H9 (cell line): ENCODE data around the gene TRIM68. TPM values are rescaled to one million over a fixed set of nuclear protein-coding genes. Genes with fewer than 3 reads are reported as not detected.

Source experiments
- DNase-seq: peaks from one replicate; pipeline ENCODE4 v3.0.0-alpha.2; 2017
- H2AFZ ChIP-seq: one replicate; pipeline ENCODE4 v1.6.1; 2013; ENCODE audit warnings: mild to moderate bottlenecking, low read length, control low read depth, moderate library complexity
- H2AK5ac ChIP-seq: 2 replicates; pipeline ENCODE4 v1.6.1; 2013; ENCODE audit warnings: low read length, control low read depth, mixed read lengths; ENCODE audit not compliant: insufficient read length
- H2BK120ac ChIP-seq: one replicate; pipeline ENCODE4 v1.6.1; 2013; ENCODE audit warnings: low read depth, mild to moderate bottlenecking, low read length, control low read depth, inconsistent platforms; ENCODE audit not compliant: poor library complexity, severe bottlenecking
- H2BK12ac ChIP-seq: 2 replicates; pipeline ENCODE4 v1.6.1; 2013; ENCODE audit warnings: low read length, control low read depth, mixed read lengths, low read depth; ENCODE audit not compliant: insufficient read length
- H2BK15ac ChIP-seq: 2 replicates; pipeline ENCODE4 v1.6.1; 2013; ENCODE audit warnings: low read depth, low read length, control low read depth
- H2BK20ac ChIP-seq: one replicate; pipeline ENCODE4 v1.6.1; 2013; ENCODE audit warnings: low read depth, mild to moderate bottlenecking, low read length, control low read depth, inconsistent platforms; ENCODE audit not compliant: poor library complexity, severe bottlenecking
- H2BK5ac ChIP-seq: 2 replicates; pipeline ENCODE4 v1.6.1; 2013; ENCODE audit warnings: low read length, control low read depth, mixed read lengths; ENCODE audit not compliant: insufficient read length
- H3K14ac ChIP-seq: 2 replicates; pipeline ENCODE4 v1.6.1; 2013; ENCODE audit warnings: low read length, control low read depth; ENCODE audit not compliant: insufficient read depth
- H3K18ac ChIP-seq: 2 replicates; pipeline ENCODE4 v1.6.1; 2013; ENCODE audit warnings: low read depth, mild to moderate bottlenecking, mixed read lengths, low read length, control low read depth; ENCODE audit not compliant: insufficient read length
- H3K23ac ChIP-seq: 2 replicates; pipeline ENCODE4 v1.6.1; 2013; ENCODE audit warnings: low read length, control low read depth, mixed read lengths, low read depth; ENCODE audit not compliant: insufficient read length
- H3K23me2 ChIP-seq: 2 replicates; pipeline ENCODE4 v1.6.1; 2013; ENCODE audit warnings: low read depth, mild to moderate bottlenecking, mixed read lengths, low read length, control low read depth; ENCODE audit not compliant: insufficient read length, poor library complexity, severe bottlenecking
- H3K27ac ChIP-seq: 2 replicates; pipeline ENCODE4 v1.5.1; 2013; ENCODE audit warnings: low read length, control low read depth, mixed read lengths, low read depth; ENCODE audit not compliant: insufficient read length
- H3K27me3 ChIP-seq: 2 replicates; pipeline ENCODE4 v1.6.1; 2013; ENCODE audit warnings: low read length, control low read depth, inconsistent platforms; ENCODE audit not compliant: insufficient read depth
- H3K4ac ChIP-seq: 2 replicates; pipeline ENCODE4 v1.6.1; 2013; ENCODE audit warnings: low read depth, mild to moderate bottlenecking, control low read depth, inconsistent platforms, low read length, moderate library complexity
- H3K4me1 ChIP-seq: 2 replicates; pipeline ENCODE4 v1.6.1; 2013; ENCODE audit warnings: low read length, control low read depth, inconsistent platforms; ENCODE audit not compliant: insufficient read depth
- H3K4me2 ChIP-seq: 2 replicates; pipeline ENCODE4 v1.6.1; 2013; ENCODE audit warnings: low read length, control low read depth, mixed read lengths; ENCODE audit not compliant: insufficient read length, insufficient read depth
- H3K56ac ChIP-seq: 2 replicates; pipeline ENCODE4 v1.6.1; 2013; ENCODE audit warnings: low read depth, mild to moderate bottlenecking, mixed read lengths, low read length, control low read depth; ENCODE audit not compliant: insufficient read length
- H3K79me1 ChIP-seq: 2 replicates; pipeline ENCODE4 v1.6.1; 2013; ENCODE audit warnings: low read depth, mild to moderate bottlenecking, moderate library complexity, low read length, control low read depth, inconsistent platforms; ENCODE audit not compliant: insufficient read depth, poor library complexity, severe bottlenecking
- H3K79me2 ChIP-seq: 2 replicates; pipeline ENCODE4 v1.6.1; 2013; ENCODE audit warnings: low read length, control low read depth, inconsistent platforms; ENCODE audit not compliant: insufficient read depth
- H3K9ac ChIP-seq: 2 replicates; pipeline ENCODE4 v1.6.1; 2013; ENCODE audit warnings: low read length, control low read depth, mixed read lengths; ENCODE audit not compliant: insufficient read length; ENCODE audit errors: extremely low read depth
- H3K9me3 ChIP-seq: one replicate; pipeline ENCODE4 v1.6.1; 2013; ENCODE audit warnings: low read depth, low read length, inconsistent platforms; ENCODE audit not compliant: control insufficient read depth
- H3T11ph ChIP-seq: one replicate; pipeline ENCODE4 v1.6.1; 2013; ENCODE audit warnings: mild to moderate bottlenecking, low read length, control low read depth, inconsistent platforms
- H4K20me1 ChIP-seq: one replicate; pipeline ENCODE4 v1.6.1; 2013; ENCODE audit not compliant: control insufficient read depth, insufficient read length, insufficient read depth
- H4K5ac ChIP-seq: 2 replicates; pipeline ENCODE4 v1.6.1; 2013; ENCODE audit warnings: low read depth, mild to moderate bottlenecking, mixed read lengths, low read length, control low read depth; ENCODE audit not compliant: insufficient read length
- H4K8ac ChIP-seq: replicated peaks from 2 replicates; pipeline ENCODE4 v1.6.1; 2013; ENCODE audit warnings: low read length, control low read depth, mixed read lengths, low read depth; ENCODE audit not compliant: insufficient read length
- H4K91ac ChIP-seq: 2 replicates; pipeline ENCODE4 v1.6.1; 2013; ENCODE audit warnings: low read depth, mild to moderate bottlenecking, moderate library complexity, mixed read lengths, low read length, control low read depth; ENCODE audit not compliant: insufficient read length
- H3K27ac Mint-ChIP-seq, 3 experiments: 2 replicates in 2 of 3; 3 replicates in 1 of 3; pipeline ENCODE4 v1.8.0; 2020 to 2021; ENCODE audit warnings: mixed read lengths in 3 of 3, mild to moderate bottlenecking in 1 of 3, moderate library complexity in 1 of 3
- H3K27me3 Mint-ChIP-seq: 2 replicates; pipeline ENCODE4 v1.8.0; 2021; ENCODE audit warnings: low read depth, mild to moderate bottlenecking, moderate library complexity, mixed read lengths
- H3K36me3 Mint-ChIP-seq, 3 experiments: 2 replicates in 2 of 3; 3 replicates in 1 of 3; pipeline ENCODE4 v1.8.0; 2020 to 2021; ENCODE audit warnings: low read depth in 3 of 3, mixed read lengths in 3 of 3; ENCODE audit not compliant: insufficient read depth in 1 of 3
- H3K4me1 Mint-ChIP-seq, 2 experiments: 2 replicates each; pipeline ENCODE4 v1.8.0; 2020; ENCODE audit warnings: mixed read lengths in 2 of 2
- H3K4me3 Mint-ChIP-seq, 2 experiments: 2 replicates in 1 of 2; 3 replicates in 1 of 2; pipeline ENCODE4 v1.8.0; 2020 to 2021; ENCODE audit warnings: mild to moderate bottlenecking in 2 of 2, mixed read lengths in 2 of 2, moderate library complexity in 1 of 2
- H3K9me3 Mint-ChIP-seq, 2 experiments: 2 replicates in 1 of 2; 3 replicates in 1 of 2; pipeline ENCODE4 v1.8.0; 2020; ENCODE audit warnings: mild to moderate bottlenecking in 2 of 2, mixed read lengths in 2 of 2, moderate library complexity in 1 of 2
- WGBS: extraction: QIAGEN DNeasy Blood & Tissue Kit; methylation state at CpG from one replicate; pipeline ENCODE4 v1.1.7; 2013; ENCODE audit warnings: missing lambda C conversion rate, low lambda C conversion rate, mixed read lengths; ENCODE audit not compliant: insufficient read length; ENCODE audit errors: extremely low coverage; 5-methylcytosine and 5-hydroxymethylcytosine counted together
- total RNA-seq: library from RNA; stranded (reverse); gene quantifications from 2 replicates; pipeline ENCODE4 v1.2.1, GENCODE V29; 2021
- TF ChIP-seq, protein P1 (sequence below): fragments of 200-600 bp; sonication (generic); conservative IDR thresholded peaks from 3 replicates; pipeline ENCODE4 v1.8.0; 2021; ENCODE audit warnings: antibody characterized with exemption, mild to moderate bottlenecking

The TRIM68 gene
- total RNA-seq, 1 experiment from 2014 or later = 9.9 TPM

DNA sequence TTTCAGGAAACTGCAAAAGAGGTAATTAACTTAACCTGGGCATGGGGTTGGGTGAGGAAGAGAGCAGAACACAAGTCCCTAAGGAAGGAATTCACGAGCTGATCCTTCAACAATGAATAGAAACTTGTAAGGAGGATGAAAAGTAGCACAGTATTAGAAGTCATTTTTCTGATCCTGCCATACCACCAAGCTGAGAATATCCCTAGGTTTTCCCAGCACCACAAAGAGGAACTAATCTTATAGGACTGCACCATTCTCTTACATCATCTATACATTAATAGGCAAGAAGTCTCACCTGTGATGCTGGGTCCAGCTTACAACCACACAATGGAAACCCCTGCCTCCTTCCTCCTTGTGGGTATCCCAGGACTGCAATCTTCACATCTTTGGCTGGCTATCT is 14.3 kb downstream of the TRIM68 start, which contains the start of gene OR52I1:
OR52I1 (plus strand) TSS at position 301 of the 400 bp plus-strand sequence; CDS start at position 301, 0 bp downstream.
- no peak within 1 kb of the TSS for H3K4me3 Mint-ChIP-seq

More for the DNA sequence above, 14.3 kb downstream of the TRIM68 start, which contains the start of gene OR52I1:
- H2AK5ac ChIP-seq = no peak within 1 kb of the TSS
- no peak within 1 kb of the TSS for H4K5ac ChIP-seq
- H3K79me1 ChIP-seq = no peaks in the 10 kb centered on the region
- H3K9ac ChIP-seq = no peak within 1 kb of the TSS
- no CpG with 5 or more reads among the region's 1 CpG for WGBS
- no peak within 1 kb of the TSS for H3K4ac ChIP-seq
- Mint-ChIP-seq H3K36me3 (peaks cover 0 to 5% (median 0%) of the 10 kb centered on the region in 3 experiments; a peak in 1 of 7 replicates), H3K9me3 (no peaks in the 10 kb centered on the region), H3K27ac (no peak within 1 kb of the TSS), H3K4me1 (no peaks in the 10 kb centered on the region), H3K27me3 (peaks cover 8% of the 10 kb centered on the region)
- no peaks in the 10 kb centered on the region for H3K23me2 ChIP-seq
- H3K23ac ChIP-seq = no peak within 1 kb of the TSS
- no peak within 1 kb of the TSS for H3T11ph ChIP-seq
- H2AFZ ChIP-seq = no peak within 1 kb of the TSS
- H3K27me3 ChIP-seq = no peaks in the 10 kb centered on the region
- no peak within 1 kb of the TSS for H2BK12ac ChIP-seq
- TF ChIP-seq, protein P1, sequence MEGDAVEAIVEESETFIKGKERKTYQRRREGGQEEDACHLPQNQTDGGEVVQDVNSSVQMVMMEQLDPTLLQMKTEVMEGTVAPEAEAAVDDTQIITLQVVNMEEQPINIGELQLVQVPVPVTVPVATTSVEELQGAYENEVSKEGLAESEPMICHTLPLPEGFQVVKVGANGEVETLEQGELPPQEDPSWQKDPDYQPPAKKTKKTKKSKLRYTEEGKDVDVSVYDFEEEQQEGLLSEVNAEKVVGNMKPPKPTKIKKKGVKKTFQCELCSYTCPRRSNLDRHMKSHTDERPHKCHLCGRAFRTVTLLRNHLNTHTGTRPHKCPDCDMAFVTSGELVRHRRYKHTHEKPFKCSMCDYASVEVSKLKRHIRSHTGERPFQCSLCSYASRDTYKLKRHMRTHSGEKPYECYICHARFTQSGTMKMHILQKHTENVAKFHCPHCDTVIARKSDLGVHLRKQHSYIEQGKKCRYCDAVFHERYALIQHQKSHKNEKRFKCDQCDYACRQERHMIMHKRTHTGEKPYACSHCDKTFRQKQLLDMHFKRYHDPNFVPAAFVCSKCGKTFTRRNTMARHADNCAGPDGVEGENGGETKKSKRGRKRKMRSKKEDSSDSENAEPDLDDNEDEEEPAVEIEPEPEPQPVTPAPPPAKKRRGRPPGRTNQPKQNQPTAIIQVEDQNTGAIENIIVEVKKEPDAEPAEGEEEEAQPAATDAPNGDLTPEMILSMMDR = no peak
- no peaks in the 10 kb centered on the region for H3K4me1 ChIP-seq
- no peak within 1 kb of the TSS for H3K14ac ChIP-seq
- no peak within 1 kb of the TSS for H2BK15ac ChIP-seq
- H4K91ac ChIP-seq = no peak within 1 kb of the TSS
- no peak within 1 kb of the TSS for H3K56ac ChIP-seq
- no peaks in the 10 kb centered on the region for H3K9me3 ChIP-seq
- H3K18ac ChIP-seq = no peak within 1 kb of the TSS
- H4K20me1 ChIP-seq = no peaks in the 10 kb centered on the region
- H4K8ac ChIP-seq = no peak within 1 kb of the TSS
- DNase-seq = no peak
- no peak within 1 kb of the TSS for H2BK5ac ChIP-seq
- no peak within 1 kb of the TSS for H2BK20ac ChIP-seq
- no peak within 1 kb of the TSS for H3K4me2 ChIP-seq
- H3K27ac ChIP-seq = no peak within 1 kb of the TSS
- no peaks in the 10 kb centered on the region for H3K79me2 ChIP-seq
- H2BK120ac ChIP-seq = no peak within 1 kb of the TSS
